ENCODE measurements around the gene IPO7. TPM values are rescaled to one million over a fixed set of nuclear protein-coding genes. Genes with fewer than 3 reads are reported as not detected.

IPO7 gene
- total RNA-seq, 1 experiment from 2014 or later: 226 TPM

DNA sequence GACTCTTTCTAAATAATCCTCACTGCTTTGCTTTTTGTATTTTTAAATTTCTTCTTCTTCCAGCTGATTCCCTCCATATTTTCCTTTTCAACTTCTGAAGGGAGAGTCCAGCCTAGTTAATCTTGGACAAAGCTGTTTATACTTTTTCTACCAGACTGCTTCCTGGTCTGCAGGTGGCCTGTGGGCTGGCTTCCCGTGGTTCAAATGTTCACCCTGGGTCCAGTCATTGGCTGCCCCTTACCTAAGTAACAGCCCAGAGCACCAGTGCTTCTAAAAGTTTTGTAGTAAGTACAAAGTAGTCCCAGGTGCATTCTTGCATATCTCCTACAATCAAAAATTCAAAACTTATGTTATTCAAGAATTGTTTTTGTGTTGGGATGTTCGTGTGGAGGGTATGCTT, 95.4 kb downstream of the IPO7 start (continued):
- TF ChIP-seq, protein P1, sequence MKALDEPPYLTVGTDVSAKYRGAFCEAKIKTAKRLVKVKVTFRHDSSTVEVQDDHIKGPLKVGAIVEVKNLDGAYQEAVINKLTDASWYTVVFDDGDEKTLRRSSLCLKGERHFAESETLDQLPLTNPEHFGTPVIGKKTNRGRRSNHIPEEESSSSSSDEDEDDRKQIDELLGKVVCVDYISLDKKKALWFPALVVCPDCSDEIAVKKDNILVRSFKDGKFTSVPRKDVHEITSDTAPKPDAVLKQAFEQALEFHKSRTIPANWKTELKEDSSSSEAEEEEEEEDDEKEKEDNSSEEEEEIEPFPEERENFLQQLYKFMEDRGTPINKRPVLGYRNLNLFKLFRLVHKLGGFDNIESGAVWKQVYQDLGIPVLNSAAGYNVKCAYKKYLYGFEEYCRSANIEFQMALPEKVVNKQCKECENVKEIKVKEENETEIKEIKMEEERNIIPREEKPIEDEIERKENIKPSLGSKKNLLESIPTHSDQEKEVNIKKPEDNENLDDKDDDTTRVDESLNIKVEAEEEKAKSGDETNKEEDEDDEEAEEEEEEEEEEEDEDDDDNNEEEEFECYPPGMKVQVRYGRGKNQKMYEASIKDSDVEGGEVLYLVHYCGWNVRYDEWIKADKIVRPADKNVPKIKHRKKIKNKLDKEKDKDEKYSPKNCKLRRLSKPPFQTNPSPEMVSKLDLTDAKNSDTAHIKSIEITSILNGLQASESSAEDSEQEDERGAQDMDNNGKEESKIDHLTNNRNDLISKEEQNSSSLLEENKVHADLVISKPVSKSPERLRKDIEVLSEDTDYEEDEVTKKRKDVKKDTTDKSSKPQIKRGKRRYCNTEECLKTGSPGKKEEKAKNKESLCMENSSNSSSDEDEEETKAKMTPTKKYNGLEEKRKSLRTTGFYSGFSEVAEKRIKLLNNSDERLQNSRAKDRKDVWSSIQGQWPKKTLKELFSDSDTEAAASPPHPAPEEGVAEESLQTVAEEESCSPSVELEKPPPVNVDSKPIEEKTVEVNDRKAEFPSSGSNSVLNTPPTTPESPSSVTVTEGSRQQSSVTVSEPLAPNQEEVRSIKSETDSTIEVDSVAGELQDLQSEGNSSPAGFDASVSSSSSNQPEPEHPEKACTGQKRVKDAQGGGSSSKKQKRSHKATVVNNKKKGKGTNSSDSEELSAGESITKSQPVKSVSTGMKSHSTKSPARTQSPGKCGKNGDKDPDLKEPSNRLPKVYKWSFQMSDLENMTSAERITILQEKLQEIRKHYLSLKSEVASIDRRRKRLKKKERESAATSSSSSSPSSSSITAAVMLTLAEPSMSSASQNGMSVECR (CRISPR knock-in tag; IDR thresholded peaks at IDR 0.05; ENCODE audit: borderline replicate concordance): no peak
- TF ChIP-seq, protein P2, sequence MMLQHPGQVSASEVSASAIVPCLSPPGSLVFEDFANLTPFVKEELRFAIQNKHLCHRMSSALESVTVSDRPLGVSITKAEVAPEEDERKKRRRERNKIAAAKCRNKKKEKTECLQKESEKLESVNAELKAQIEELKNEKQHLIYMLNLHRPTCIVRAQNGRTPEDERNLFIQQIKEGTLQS (CRISPR knock-in tag; conservative IDR thresholded peaks at IDR 0.05): no peak
- TF ChIP-seq, protein P3, sequence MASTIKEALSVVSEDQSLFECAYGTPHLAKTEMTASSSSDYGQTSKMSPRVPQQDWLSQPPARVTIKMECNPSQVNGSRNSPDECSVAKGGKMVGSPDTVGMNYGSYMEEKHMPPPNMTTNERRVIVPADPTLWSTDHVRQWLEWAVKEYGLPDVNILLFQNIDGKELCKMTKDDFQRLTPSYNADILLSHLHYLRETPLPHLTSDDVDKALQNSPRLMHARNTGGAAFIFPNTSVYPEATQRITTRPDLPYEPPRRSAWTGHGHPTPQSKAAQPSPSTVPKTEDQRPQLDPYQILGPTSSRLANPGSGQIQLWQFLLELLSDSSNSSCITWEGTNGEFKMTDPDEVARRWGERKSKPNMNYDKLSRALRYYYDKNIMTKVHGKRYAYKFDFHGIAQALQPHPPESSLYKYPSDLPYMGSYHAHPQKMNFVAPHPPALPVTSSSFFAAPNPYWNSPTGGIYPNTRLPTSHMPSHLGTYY (CRISPR knock-in tag; IDR thresholded peaks at IDR 0.05): no peak
- TF ChIP-seq TCF7 (CRISPR knock-in tag; IDR thresholded peaks at IDR 0.05; ENCODE audit: low read depth) (no peak), TEAD4 (CRISPR knock-in tag; IDR thresholded peaks at IDR 0.05) (no peak), ZNF416 (CRISPR knock-in tag; IDR thresholded peaks at IDR 0.05) (no peak), NR2C2 (CRISPR knock-in tag; IDR thresholded peaks at IDR 0.05) (no peak)
- TF ChIP-seq, protein P4, sequence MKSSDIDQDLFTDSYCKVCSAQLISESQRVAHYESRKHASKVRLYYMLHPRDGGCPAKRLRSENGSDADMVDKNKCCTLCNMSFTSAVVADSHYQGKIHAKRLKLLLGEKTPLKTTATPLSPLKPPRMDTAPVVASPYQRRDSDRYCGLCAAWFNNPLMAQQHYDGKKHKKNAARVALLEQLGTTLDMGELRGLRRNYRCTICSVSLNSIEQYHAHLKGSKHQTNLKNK (CRISPR knock-in tag; IDR thresholded peaks at IDR 0.05): no peak

DNA sequence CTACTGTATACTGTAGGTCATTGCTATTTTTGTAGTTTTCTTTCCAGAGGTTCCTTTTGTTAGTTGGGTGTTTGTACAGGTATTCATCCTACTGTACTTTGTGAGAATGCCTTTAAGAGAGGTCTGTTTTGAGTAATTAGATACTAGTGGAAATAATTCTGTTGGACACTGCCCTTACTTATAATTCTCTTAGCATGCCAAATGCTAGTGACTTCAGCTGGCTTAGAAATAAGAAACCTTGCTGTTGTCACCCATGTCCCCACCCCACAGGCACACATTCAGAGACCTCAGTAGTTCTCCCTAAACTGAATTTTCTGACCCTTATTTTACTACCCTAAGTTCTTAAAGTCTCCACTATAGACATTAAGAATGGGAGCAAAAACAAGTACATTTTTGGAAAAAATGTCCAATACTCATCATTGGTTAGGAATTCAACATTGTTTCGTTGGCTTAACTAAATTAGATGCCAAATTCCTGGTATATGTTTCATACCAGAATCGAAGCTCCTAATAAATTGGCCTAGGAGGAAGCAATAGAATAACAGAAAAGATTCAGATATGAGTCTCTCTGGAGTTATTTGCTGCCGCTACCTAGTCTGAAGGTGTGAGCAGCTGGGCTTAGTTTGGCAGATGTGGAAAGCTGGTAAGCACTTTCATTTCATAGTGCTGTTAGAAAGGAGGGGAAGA, 104.8 kb downstream of the IPO7 start:
- ChIA-PET CTCF (interaction anchor here (1.1 kb wide), 1 partner anchor 46 kb away, joined by 5 read pairs; no protein-coding TSS in a partner anchor), POLR2A (no interaction called here)
- no peaks in the 10 kb centered on the region for H3K4me1 Mint-ChIP-seq
- no peak for TF ChIP-seq ZNF396 (CRISPR knock-in tag; IDR thresholded peaks at IDR 0.05; ENCODE audit: borderline replicate concordance)
- TF ChIP-seq, protein P5, sequence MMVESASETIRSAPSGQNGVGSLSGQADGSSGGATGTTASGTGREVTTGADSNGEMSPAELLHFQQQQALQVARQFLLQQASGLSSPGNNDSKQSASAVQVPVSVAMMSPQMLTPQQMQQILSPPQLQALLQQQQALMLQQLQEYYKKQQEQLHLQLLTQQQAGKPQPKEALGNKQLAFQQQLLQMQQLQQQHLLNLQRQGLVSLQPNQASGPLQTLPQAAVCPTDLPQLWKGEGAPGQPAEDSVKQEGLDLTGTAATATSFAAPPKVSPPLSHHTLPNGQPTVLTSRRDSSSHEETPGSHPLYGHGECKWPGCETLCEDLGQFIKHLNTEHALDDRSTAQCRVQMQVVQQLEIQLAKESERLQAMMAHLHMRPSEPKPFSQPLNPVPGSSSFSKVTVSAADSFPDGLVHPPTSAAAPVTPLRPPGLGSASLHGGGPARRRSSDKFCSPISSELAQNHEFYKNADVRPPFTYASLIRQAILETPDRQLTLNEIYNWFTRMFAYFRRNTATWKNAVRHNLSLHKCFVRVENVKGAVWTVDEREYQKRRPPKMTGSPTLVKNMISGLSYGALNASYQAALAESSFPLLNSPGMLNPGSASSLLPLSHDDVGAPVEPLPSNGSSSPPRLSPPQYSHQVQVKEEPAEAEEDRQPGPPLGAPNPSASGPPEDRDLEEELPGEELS (CRISPR knock-in tag; IDR thresholded peaks at IDR 0.05): no peak
- TF ChIP-seq ZNF138 (CRISPR knock-in tag; conservative IDR thresholded peaks at IDR 0.05): no peak
- TF ChIP-seq ZNF416 (CRISPR knock-in tag; IDR thresholded peaks at IDR 0.05): no peak
- TF ChIP-seq ATF1 (CRISPR knock-in tag; IDR thresholded peaks at IDR 0.05): no peak
- TF ChIP-seq, protein P6, sequence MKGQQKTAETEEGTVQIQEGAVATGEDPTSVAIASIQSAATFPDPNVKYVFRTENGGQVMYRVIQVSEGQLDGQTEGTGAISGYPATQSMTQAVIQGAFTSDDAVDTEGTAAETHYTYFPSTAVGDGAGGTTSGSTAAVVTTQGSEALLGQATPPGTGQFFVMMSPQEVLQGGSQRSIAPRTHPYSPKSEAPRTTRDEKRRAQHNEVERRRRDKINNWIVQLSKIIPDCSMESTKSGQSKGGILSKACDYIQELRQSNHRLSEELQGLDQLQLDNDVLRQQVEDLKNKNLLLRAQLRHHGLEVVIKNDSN (CRISPR knock-in tag; IDR thresholded peaks at IDR 0.05): no peak
- no peak for TF ChIP-seq NR1H2 (CRISPR knock-in tag; IDR thresholded peaks at IDR 0.05)
- TF ChIP-seq FOXP1 (CRISPR knock-in tag; IDR thresholded peaks at IDR 0.05; ENCODE audit: borderline replicate concordance): no peak
- no peak for TF ChIP-seq GABPB1 (CRISPR knock-in tag; IDR thresholded peaks at IDR 0.05)
- H3K36me3 Mint-ChIP-seq: peaks cover 31% of the 10 kb centered on the region
- no peak overlapping the region for H3K27ac Mint-ChIP-seq
- H3K4me3 Mint-ChIP-seq: no peak overlapping the region
- no peaks in the 10 kb centered on the region for H3K9me3 Mint-ChIP-seq
- ATAC-seq (no peak), DNase-seq (ENCODE audit: low spot score) (no peak)
- no peaks in the 10 kb centered on the region for H3K27me3 Mint-ChIP-seq (ENCODE audit: low read depth)
